Breast epithelium (tissue), 4 donors: ENCODE results near the gene SLCO2B1. TPM values are rescaled to one million over a fixed set of nuclear protein-coding genes. Genes with fewer than 3 reads are reported as not detected.

Source experiments
- DNase-seq, 2 donors: peaks; one replicate each; pipeline ENCODE4 v3.0.0-alpha.2; 2019; ENCODE audit warnings: low spot score in 2 of 2
- H3K27ac ChIP-seq, 2 donors: fragments of 200-600 bp; sonication (generic) in 1 of 2; one replicate each; pipeline ENCODE4 v1.5.1; 2016 to 2019; ENCODE audit warnings: mild to moderate bottlenecking in 1 of 2
- H3K27me3 ChIP-seq, 2 donors: fragments of 200-600 bp; sonication (generic) in 1 of 2; one replicate each; pipeline versions ENCODE4 v1.5.1 to v1.6.0; 2017 to 2019; ENCODE audit warnings: control low read depth in 1 of 2, mild to moderate bottlenecking in 1 of 2
- H3K36me3 ChIP-seq: fragments of 200-600 bp; one replicate; pipeline ENCODE4 v1.5.1; 2019
- H3K4me1 ChIP-seq, 2 donors: fragments of 200-600 bp; sonication (generic); one replicate each; pipeline ENCODE4 v1.5.1; 2016 to 2019; ENCODE audit warnings: control low read depth in 1 of 2
- H3K4me3 ChIP-seq, 3 donors: fragments of 200-600 bp; sonication (generic); 1 replicate in 2 of 3; 2 replicates in 1 of 3; pipeline ENCODE4 v1.5.1; 2016 to 2019; ENCODE audit warnings: mild to moderate bottlenecking in 3 of 3, moderate library complexity in 2 of 3
- H3K9me3 ChIP-seq, 2 donors: fragments of 200-600 bp; sonication (generic) in 1 of 2; one replicate each; pipeline ENCODE4 v1.5.1; 2016 to 2019; ENCODE audit warnings: control low read depth in 1 of 2
- POLR2A ChIP-seq: fragments of 450-650 bp; IDR thresholded peaks from one replicate; pipeline ENCODE4 v1.6.1; 2016; ENCODE audit warnings: antibody characterized with exemption, mild to moderate bottlenecking, moderate library complexity
- POLR2AphosphoS5 ChIP-seq, 3 donors: sonication (generic); formaldehyde crosslinking; IDR thresholded peaks; one replicate each; pipeline ENCODE4 v1.6.1; 2017; ENCODE audit warnings: antibody characterized with exemption in 3 of 3
- intact Hi-C: fragments of 100-400 bp; cut with DNase I; formaldehyde crosslinking; loops from one replicate; pipeline ENCODE4 v1.15.1; 2023; ENCODE audit warnings: low total_unique reads
- total RNA-seq, 3 donors: library from RNA; depleted of rRNA; stranded (reverse); fragments of >200 nt; gene quantifications; one replicate each; pipeline ENCODE4 v1.1.0, GENCODE V29; 2016
- TF ChIP-seq, protein P1 (sequence below), 3 donors: fragments of 450-650 bp; IDR thresholded peaks; one replicate each; pipeline ENCODE4 v1.5.1; 2016 to 2017; ENCODE audit warnings: antibody characterized with exemption in 3 of 3, mild to moderate bottlenecking in 3 of 3, moderate library complexity in 3 of 3

The SLCO2B1 gene
- total RNA-seq, 3 donors from 2014 or later, result 23.9 to 86.9 (median 32.3) TPM

DNA sequence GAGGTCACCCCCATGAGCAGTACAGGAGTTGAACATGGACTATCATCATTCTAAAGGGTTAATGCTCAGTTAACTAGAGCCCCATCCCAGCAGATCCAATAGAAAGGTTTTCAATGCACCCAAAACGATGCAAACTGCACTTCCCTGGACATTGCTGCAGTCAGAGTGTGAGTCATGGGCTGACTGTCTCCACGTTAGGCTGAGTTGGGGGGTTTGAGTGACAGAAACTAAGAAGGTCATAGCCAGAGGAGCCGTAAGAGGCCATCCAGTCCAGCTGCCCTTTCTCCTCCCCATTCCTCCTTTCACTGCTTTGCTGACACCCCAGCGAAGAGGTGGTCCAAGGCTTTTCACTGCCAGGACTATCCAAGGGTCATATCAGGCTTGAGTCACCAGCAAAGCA lies 43.7 kb upstream of the SLCO2B1 start:
- no peak overlapping the region for H3K4me3 ChIP-seq
- H3K9me3 ChIP-seq, result peaks cover 0 to under 1% of the 10 kb centered on the region in 2 donors
- no peak for DNase-seq
- intact Hi-C loops, result no loop called here
- no peaks in the 10 kb centered on the region for H3K27me3 ChIP-seq
- no peaks in the 10 kb centered on the region for H3K4me1 ChIP-seq
- TF ChIP-seq, protein P1, sequence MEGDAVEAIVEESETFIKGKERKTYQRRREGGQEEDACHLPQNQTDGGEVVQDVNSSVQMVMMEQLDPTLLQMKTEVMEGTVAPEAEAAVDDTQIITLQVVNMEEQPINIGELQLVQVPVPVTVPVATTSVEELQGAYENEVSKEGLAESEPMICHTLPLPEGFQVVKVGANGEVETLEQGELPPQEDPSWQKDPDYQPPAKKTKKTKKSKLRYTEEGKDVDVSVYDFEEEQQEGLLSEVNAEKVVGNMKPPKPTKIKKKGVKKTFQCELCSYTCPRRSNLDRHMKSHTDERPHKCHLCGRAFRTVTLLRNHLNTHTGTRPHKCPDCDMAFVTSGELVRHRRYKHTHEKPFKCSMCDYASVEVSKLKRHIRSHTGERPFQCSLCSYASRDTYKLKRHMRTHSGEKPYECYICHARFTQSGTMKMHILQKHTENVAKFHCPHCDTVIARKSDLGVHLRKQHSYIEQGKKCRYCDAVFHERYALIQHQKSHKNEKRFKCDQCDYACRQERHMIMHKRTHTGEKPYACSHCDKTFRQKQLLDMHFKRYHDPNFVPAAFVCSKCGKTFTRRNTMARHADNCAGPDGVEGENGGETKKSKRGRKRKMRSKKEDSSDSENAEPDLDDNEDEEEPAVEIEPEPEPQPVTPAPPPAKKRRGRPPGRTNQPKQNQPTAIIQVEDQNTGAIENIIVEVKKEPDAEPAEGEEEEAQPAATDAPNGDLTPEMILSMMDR (IDR thresholded peaks at IDR 0.05), result no peak
- TF ChIP-seq POLR2AphosphoS5 (IDR thresholded peaks at IDR 0.05) (no peak), POLR2A (no peak)
- H3K27ac ChIP-seq, result no peak overlapping the region
- no peaks in the 10 kb centered on the region for H3K36me3 ChIP-seq

DNA sequence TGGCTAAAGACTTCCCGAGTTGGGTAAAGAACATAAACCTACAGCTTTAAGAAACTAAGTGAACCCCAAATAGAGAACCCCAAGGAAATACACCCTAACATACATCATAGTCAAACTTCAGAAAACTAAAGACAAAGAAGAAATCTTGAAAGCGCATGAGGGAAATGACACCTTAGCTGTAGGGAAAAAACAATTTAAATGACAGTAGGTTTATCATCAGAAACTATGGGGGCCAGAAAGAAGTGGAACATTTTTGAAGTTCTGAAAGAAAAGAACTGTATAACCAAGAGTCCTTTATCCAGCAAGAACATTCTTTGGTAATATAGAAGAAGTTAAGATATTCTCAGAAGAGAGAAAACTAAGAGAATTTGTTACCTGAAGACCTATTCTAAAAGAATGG lies 38.7 kb upstream of the SLCO2B1 start:
- intact Hi-C loops, result no loop called here
- H3K4me3 ChIP-seq, result no peak overlapping the region
- H3K27ac ChIP-seq, result no peak overlapping the region
- H3K9me3 ChIP-seq, result peaks cover 0 to 10% of the 10 kb centered on the region in 2 donors
- H3K4me1 ChIP-seq, result no peaks in the 10 kb centered on the region
- H3K27me3 ChIP-seq, result no peaks in the 10 kb centered on the region
- no peak for DNase-seq
- TF ChIP-seq, protein P1 (IDR thresholded peaks at IDR 0.05), result no peak
- TF ChIP-seq POLR2AphosphoS5 (IDR thresholded peaks at IDR 0.05) (no peak), POLR2A (no peak)
- no peaks in the 10 kb centered on the region for H3K36me3 ChIP-seq

DNA sequence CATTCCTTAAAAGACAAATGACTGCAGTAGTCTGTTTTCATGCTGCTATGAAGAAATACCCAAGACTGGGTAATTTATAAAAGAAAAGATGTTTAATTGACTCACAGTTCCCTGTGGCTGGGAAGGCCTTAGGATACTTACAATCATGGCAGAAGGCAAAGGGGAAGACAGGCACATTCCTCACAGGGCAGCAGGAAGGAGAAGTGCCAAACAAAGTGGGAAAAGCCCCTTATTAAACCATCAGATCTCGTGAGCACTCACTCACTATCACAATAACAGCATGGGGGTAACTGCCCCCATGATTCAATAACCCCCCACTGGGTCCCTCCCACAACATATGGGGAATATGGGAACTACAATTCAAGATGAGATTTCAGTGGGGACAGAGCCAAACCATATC lies 37.9 kb upstream of the SLCO2B1 start:
- Histone ChIP-seq H3K9me3 (peaks cover 0 to 10% of the 10 kb centered on the region in 2 donors), H3K27ac (no peak overlapping the region), H3K4me3 (no peak overlapping the region), H3K27me3 (no peaks in the 10 kb centered on the region), H3K36me3 (no peaks in the 10 kb centered on the region), H3K4me1 (no peaks in the 10 kb centered on the region)
- intact Hi-C loops, result no loop called here
- TF ChIP-seq POLR2AphosphoS5 (IDR thresholded peaks at IDR 0.05) (no peak), POLR2A (no peak)
- TF ChIP-seq, protein P1 (IDR thresholded peaks at IDR 0.05), result no peak
- DNase-seq, result no peak

DNA sequence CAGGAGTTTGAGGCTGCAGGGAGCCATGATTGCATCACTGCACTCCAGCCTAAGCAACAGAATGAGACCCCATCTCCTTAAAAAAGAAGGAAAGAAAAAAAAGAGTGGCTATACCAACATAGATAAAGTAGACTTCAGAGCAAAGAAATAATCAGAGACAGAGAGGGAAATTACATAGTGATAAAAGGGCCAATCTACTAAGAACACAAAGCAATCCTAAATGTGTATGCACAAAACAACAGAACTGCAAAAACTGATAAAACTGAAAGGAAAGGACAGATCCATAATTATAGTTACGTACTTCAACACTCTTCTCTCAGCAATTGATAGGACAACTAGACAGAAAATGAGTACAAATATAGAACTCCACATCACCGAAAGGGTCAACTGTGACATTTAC lies 36.4 kb upstream of the SLCO2B1 start:
- no peaks in the 10 kb centered on the region for H3K36me3 ChIP-seq
- no peaks in the 10 kb centered on the region for H3K27me3 ChIP-seq

DNA sequence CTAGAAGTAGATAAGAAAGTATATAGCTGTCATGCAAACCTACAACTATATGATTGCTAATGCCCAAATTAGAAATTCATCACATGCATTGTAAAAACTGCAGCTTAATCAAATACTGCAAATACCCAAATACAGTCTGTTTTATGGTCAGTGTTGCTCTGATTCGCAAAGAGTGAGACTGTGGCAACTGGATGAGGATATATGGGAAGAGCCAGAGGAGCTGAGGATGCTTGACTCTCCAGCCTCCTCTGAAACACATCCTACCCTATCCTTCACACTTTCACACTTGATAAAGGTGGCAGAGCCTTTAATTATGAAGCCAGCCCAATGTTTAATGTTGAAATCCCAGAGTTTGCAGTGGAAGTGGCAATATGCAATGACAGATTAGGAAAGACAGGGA lies 32.3 kb upstream of the SLCO2B1 start:
- no peak overlapping the region for H3K27ac ChIP-seq
- TF ChIP-seq, protein P1 (IDR thresholded peaks at IDR 0.05), result no peak
- no peak for TF ChIP-seq POLR2AphosphoS5 (IDR thresholded peaks at IDR 0.05)
- TF ChIP-seq POLR2A, result no peak
- no peaks in the 10 kb centered on the region for H3K4me1 ChIP-seq
- H3K27me3 ChIP-seq, result no peaks in the 10 kb centered on the region
- intact Hi-C loops, result no loop called here
- no peak overlapping the region for H3K4me3 ChIP-seq
- no peaks in the 10 kb centered on the region for H3K36me3 ChIP-seq
- peaks cover 0 to 11% of the 10 kb centered on the region in 2 donors for H3K9me3 ChIP-seq
- DNase-seq, result no peak

More for the DNA sequence above, 36.4 kb upstream of the SLCO2B1 start:
- peaks cover 0 to 21% of the 10 kb centered on the region in 2 donors for H3K9me3 ChIP-seq
- intact Hi-C loops, result no loop called here
- TF ChIP-seq, protein P1 (IDR thresholded peaks at IDR 0.05), result no peak
- TF ChIP-seq POLR2AphosphoS5 (IDR thresholded peaks at IDR 0.05) (no peak), POLR2A (no peak)
- no peak for DNase-seq
- H3K4me1 ChIP-seq, result no peaks in the 10 kb centered on the region
- no peak overlapping the region for H3K27ac ChIP-seq
- no peak overlapping the region for H3K4me3 ChIP-seq
